KMS-11 (cell line): Measurements from ENCODE around the gene SRL.

Experiments
- H2AFZ ChIP-seq: fragments of 200-600 bp; sonication (generic); 2 replicates; pipeline ENCODE4 v1.6.1; 2016; ENCODE audit warnings: antibody characterized with exemption, mixed run types, low read depth
- H3K27ac ChIP-seq: fragments of 200-600 bp; sonication (generic); 2 replicates; pipeline ENCODE4 v1.6.1; 2016; ENCODE audit warnings: mild to moderate bottlenecking, mixed run types
- H3K27me3 ChIP-seq: fragments of 200-600 bp; sonication (generic); 2 replicates; pipeline ENCODE4 v1.6.1; 2017; ENCODE audit warnings: mild to moderate bottlenecking, low read depth, mixed run types, moderate library complexity; ENCODE audit not compliant: insufficient read depth
- H3K36me3 ChIP-seq: fragments of 200-600 bp; sonication (generic); 2 replicates; pipeline ENCODE4 v1.6.1; 2017; ENCODE audit warnings: mild to moderate bottlenecking, mixed run types; ENCODE audit not compliant: insufficient read depth
- H3K4me1 ChIP-seq: fragments of 200-600 bp; sonication (generic); 2 replicates; pipeline ENCODE4 v1.6.1; 2016; ENCODE audit warnings: mild to moderate bottlenecking, low read depth, mixed run types; ENCODE audit not compliant: poor library complexity, severe bottlenecking
- H3K4me2 ChIP-seq: fragments of 200-600 bp; sonication (generic); 2 replicates; pipeline ENCODE4 v1.7.0; 2016; ENCODE audit warnings: mild to moderate bottlenecking, mixed run types
- H3K4me3 ChIP-seq: fragments of 200-600 bp; sonication (generic); IDR thresholded peaks from 2 replicates; pipeline ENCODE4 v1.6.1; 2017; ENCODE audit warnings: low read depth, low read length, mixed read lengths; ENCODE audit not compliant: insufficient read depth
- H3K79me2 ChIP-seq: fragments of 200-600 bp; sonication (generic); 2 replicates; pipeline ENCODE4 v1.6.1; 2016; ENCODE audit warnings: low read depth, mixed run types; ENCODE audit not compliant: insufficient read depth
- H3K9ac ChIP-seq: fragments of 200-600 bp; sonication (generic); 2 replicates; pipeline ENCODE4 v1.6.1; 2016; ENCODE audit warnings: mild to moderate bottlenecking, mixed run types
- H4K20me1 ChIP-seq: fragments of 200-600 bp; sonication (generic); 2 replicates; pipeline ENCODE4 v1.6.1; 2016; ENCODE audit warnings: mild to moderate bottlenecking, mixed run types; ENCODE audit not compliant: insufficient read depth
- CTCF ChIP-seq: fragments of 200-600 bp; sonication (generic); conservative IDR thresholded peaks from 2 replicates; pipeline ENCODE4 v1.6.1; 2017; ENCODE audit warnings: low read depth, mild to moderate bottlenecking, antibody characterized with exemption, low read length, moderate library complexity, mixed read lengths

The SRL gene

GRCh38 chr16:4244254-4245076, 2.6 kb upstream of the SRL start:
- no peak overlapping the region for H3K4me3 ChIP-seq
- H3K27me3 ChIP-seq: no peaks in the 10 kb centered on the region
- H3K27ac ChIP-seq: no peak overlapping the region
- H3K36me3 ChIP-seq: no peaks in the 10 kb centered on the region
- H3K9ac ChIP-seq: no peak overlapping the region
- no peaks in the 10 kb centered on the region for H4K20me1 ChIP-seq
- no peaks in the 10 kb centered on the region for H3K79me2 ChIP-seq
- peaks cover 11% of the 10 kb centered on the region for H3K4me1 ChIP-seq
- TF ChIP-seq CTCF: no peak
- H2AFZ ChIP-seq: no peak overlapping the region
- H3K4me2 ChIP-seq: no peak overlapping the region

- no peak for TF ChIP-seq CTCF
- no peaks in the 10 kb centered on the region for H3K27me3 ChIP-seq
- no peaks in the 10 kb centered on the region for H3K36me3 ChIP-seq
- H2AFZ ChIP-seq: no peak overlapping the region
- H3K79me2 ChIP-seq: no peaks in the 10 kb centered on the region
- peaks cover 11% of the 10 kb centered on the region for H3K4me1 ChIP-seq
- H3K9ac ChIP-seq: no peak overlapping the region
- no peak overlapping the region for H3K4me2 ChIP-seq
- H4K20me1 ChIP-seq: no peaks in the 10 kb centered on the region
- no peak overlapping the region for H3K27ac ChIP-seq
- H3K4me3 ChIP-seq: no peak overlapping the region
These were observed 487 bp downstream of the SRL start for GRCh38 chr16:4241258-4241927.

- no peak for TF ChIP-seq CTCF
- no peak overlapping the region for H3K9ac ChIP-seq
- no peaks in the 10 kb centered on the region for H3K79me2 ChIP-seq
- H4K20me1 ChIP-seq: no peaks in the 10 kb centered on the region
- no peaks in the 10 kb centered on the region for H3K27me3 ChIP-seq
- H3K4me2 ChIP-seq: no peak overlapping the region
- peaks cover 11% of the 10 kb centered on the region for H3K4me1 ChIP-seq
- H3K36me3 ChIP-seq: no peaks in the 10 kb centered on the region
- H3K4me3 ChIP-seq: no peak overlapping the region
- no peak overlapping the region for H3K27ac ChIP-seq
- no peak overlapping the region for H2AFZ ChIP-seq
These were observed 1.3 kb downstream of the SRL start for GRCh38 chr16:4240624-4241023.

- no peak overlapping the region for H3K9ac ChIP-seq
These were observed 2.2 kb downstream of the SRL start for GRCh38 chr16:4239682-4240175.

More at GRCh38 chr16:4239682-4240175, 2.2 kb downstream of the SRL start:
- Histone ChIP-seq H3K27me3 (no peaks in the 10 kb centered on the region), H3K4me1 (peaks cover 11% of the 10 kb centered on the region), H3K4me2 (no peak overlapping the region), H2AFZ (no peak overlapping the region), H4K20me1 (no peaks in the 10 kb centered on the region), H3K27ac (no peak overlapping the region), H3K36me3 (no peaks in the 10 kb centered on the region), H3K79me2 (no peaks in the 10 kb centered on the region), H3K4me3 (no peak overlapping the region)
- no peak for TF ChIP-seq CTCF
